NCI-H2081 treated with DMSO at 0.1 percent for 48 hours (cell line): ENCODE results near the gene AUP1.
"Not testable (repeated sequence)": the region's sequence is repeated elsewhere in the genome, so short reads cannot be mapped to it uniquely, and the experiment has no call there.

Experiments used
- DNase-seq: peaks from one replicate; lab custom pipeline; 2025; lab: John Stamatoyannopoulos, UW

The AUP1 gene

GRCh38 chr2:74498500-74499266, 30.8 kb downstream of the AUP1 start:
- DNase-seq: no peak

- DNase-seq: no peak
These were observed 31.6 kb downstream of the AUP1 start for GRCh38 chr2:74497777-74498499.

DNA sequence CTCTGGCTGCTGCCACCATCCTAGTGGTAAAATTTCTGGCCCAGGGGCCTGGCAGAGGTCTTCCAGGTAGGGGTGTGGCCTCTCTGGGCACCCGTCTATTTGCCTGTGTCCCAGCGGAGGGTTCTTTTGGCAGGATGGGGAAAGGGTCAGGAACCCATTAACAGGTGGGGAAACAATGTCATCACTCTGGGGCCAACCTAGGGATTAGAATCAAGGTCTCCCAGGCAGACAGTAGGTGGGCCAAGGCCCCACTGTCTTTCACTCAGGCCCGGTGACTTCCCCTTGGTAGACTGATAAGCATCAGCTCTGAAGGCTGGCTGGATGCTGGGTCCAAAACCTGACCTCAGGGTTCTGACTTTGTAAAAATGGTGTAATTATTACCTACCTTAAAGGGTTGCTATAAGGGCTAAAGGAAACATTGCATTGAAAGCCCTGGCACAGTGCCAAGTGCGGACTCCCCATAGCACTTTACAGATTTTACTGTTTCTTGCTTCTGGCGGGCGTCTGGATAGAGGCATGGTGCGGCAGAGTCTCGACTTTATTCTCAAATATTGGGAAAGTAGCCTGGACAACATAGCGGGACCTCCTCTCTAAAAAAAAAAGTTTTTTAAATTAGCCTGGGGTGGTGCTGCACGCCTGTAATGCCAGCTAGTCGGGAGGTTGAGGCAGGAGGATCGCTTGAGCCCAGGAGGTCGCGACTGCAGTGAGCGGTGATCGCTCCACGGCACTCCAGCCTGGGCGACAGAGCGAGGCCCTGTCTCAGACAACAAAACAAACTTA, 32.3 kb downstream of the AUP1 start:
- DNase-seq: no peak

DNA sequence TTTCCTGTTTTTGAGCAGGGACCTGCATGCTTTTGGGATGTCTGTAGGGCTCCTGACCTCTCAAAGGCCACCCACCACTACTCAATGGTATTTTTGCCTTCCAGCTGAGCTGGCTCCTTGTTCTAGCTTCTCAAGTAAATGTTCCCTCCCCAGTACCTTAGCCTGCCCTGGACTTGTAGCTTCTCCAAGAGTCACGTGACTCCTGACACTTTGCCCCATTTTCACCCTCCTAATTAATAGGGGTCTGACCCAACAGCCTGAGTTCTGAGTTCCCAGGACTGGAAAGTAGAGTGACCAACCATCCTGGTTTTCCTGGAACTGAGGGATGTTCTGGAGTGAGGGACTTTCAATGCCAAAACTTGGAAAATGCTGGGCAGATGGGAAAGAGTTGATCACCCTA, 34.1 kb downstream of the AUP1 start:
- DNase-seq: no peak

DNA sequence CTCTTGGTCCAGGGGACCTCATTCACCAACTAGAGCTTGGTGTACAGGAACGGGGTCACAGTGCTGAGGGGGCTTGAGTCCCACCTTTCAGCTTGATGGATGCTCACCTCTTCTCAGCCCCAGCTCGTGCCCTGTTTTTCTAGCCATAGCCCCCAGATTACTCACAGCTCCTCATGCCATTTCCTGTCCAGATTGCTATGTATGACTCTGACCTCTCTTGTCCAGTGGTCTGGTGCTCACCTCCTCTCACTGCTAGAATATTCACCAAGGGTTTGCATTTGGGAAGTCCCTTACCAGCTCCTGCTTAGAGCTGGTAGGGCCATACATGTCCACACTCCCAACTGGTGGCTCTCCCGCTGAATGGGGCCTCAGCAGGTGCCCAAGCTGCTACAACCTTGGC, 36.0 kb downstream of the AUP1 start:
- DNase-seq: no peak

GRCh38 chr2:74491648-74492544, 37.6 kb downstream of the AUP1 start:
- no peak for DNase-seq

GRCh38 chr2:74489906-74490305, 39.6 kb downstream of the AUP1 start:
- DNase-seq: no peak

GRCh38 chr2:74488643-74489481, 40.6 kb downstream of the AUP1 start:
- DNase-seq: no peak

DNA sequence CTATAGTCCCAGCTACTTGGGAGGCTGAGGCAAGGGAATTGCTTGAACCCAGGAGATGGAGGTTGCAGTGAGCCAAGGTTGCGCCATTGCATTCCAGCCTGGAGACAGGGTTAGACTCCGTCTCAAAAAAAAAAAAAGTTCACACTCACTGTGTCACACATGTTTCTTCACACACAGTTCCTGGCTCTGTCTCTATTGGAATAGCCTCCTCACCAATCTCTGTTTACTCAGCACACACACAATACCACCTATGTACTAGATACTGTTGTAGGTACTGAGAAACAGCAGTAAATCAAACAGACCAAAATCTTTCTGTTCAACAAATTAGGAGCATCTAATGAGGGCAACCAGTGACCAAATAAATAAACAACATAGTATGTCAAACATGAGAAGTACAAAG, 43.4 kb downstream of the AUP1 start:
- DNase-seq: no peak

GRCh38 chr2:74483675-74484164, 45.8 kb downstream of the AUP1 start:
- not testable (repeated sequence) for DNase-seq

- DNase-seq: peak; percentile 83
These were observed 46.5 kb downstream of the AUP1 start, which contains the start of the genes CCDC142 and TTC31 for GRCh38 chr2:74482801-74483674. Gene CCDC142 (minus strand): TSS chr2:74482998. CDS start chr2:74482837, 161 bp downstream. Gene TTC31 (plus strand): TSS chr2:74483081. CDS start chr2:74483096, 15 bp downstream.

DNA sequence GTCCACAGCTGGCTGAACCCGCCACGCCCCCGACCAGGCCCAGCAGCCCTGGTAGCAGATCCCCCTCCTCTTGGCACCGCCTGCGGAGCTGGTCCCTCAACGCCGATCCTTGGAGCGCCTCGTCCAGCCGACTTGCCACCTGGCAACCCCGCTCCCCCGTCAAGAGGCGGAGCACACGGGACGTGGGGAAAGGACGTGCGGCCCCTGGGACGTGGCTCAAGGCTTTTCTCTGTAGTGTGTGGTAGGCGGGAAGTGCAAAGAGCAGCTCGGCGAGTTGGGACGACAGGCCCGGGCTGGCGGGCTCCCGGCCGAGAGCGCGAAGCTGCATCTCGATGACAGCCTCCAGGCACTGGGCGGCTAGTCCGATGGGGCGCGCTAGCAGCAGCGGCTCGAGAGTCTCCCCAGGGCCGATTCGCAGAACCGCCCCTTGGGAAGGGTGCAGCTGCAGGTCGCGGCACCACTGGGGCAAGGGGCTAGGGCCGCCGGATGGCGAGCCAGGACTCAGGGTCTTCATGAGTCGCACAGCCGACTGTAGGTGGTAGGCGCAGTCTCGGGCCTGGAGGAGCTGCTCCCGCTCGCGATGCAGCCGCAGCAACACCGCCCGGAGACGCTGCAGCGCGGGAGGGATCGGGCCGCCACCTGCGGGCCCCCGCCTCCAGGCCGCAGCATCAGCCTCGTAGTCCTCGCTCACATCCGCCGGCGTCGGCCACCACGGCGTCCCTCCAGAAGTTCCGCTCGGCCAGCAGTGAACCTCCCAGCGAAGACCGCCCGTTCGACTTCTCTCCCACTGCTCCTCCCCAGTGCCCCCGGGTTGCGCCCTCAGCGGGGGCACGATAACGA, 47.3 kb downstream of the AUP1 start:
- no peak for DNase-seq

DNA sequence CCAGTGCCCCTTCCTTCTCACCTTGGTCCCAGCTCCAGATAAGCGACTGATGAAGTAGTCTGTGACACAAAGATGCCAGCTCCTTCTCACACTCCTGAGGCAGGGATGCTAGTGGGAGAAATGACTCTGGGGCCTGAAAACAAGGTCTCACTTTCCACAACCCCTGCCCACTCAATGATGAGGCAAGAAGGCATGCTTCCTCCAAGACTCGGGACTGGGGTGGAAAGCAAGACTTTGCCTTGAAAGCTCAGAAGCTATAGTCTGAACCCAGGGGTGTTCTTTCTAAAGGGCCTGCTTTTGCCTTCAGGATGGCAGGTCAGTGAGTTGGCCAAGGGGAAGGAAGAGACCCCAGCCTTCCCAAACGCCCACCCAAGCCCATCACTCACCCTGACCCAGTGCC, 48.1 kb downstream of the AUP1 start:
- no peak for DNase-seq
